ENCODE data around the gene EPN1. TPM values are rescaled to one million over a fixed set of nuclear protein-coding genes. Genes with fewer than 3 reads are reported as not detected.

EPN1 gene
- total and polyA plus RNA-seq, 2 of the 13 experiments (the other 11 are each of a cell fraction or from before 2014, with no cell fraction given): 28.9 to 31.7 TPM

- in situ Hi-C loops (cut with HindIII; ENCODE audit: extremely low pct_ligation_motif_present, low pct_unique_long_range_greater_than_20kb): no loop called here
- WGBS (ENCODE audit: low lambda C conversion rate): 95% methylated on average over 16 of the region's 16 CpGs
These were observed 14.0 kb upstream of the EPN1 start for GRCh38 chr19:55660991-55661390.

GRCh38 chr19:55661826-55662225 is 13.2 kb upstream of the EPN1 start:
- ChIA-PET POLR2A (no interaction called here), CTCF (ENCODE audit: low intra/inter-chr PET ratio, low total read pairs) (no interaction called here)
- Histone ChIP-seq H3K27ac (ENCODE audit: extremely low read length, insufficient read depth, low read length) (no peak overlapping the region), H3K4me3 (replicated peaks in 1 of 3; ENCODE audit: insufficient read depth in 1 of 3, low read depth in 2 of 3, low read length in 3 of 3) (no peak overlapping the region), H2AFZ (ENCODE audit: low read length) (no peak overlapping the region), H3K4me2 (ENCODE audit: low read depth, low read length) (no peak overlapping the region), H3K9ac (ENCODE audit: insufficient read depth, low read depth, low read length) (no peak overlapping the region), H3K36me3 (replicated peaks in 1 of 2; ENCODE audit: control insufficient read depth in 1 of 2, insufficient read depth in 2 of 2, low read length in 2 of 2) (peaks cover 47 to 71% of the 10 kb centered on the region in 2 experiments), H4K20me1 (ENCODE audit: insufficient read depth, low read length) (peaks cover 49% of the 10 kb centered on the region), H3K79me2 (ENCODE audit: insufficient read depth, low read length) (peaks cover 64% of the 10 kb centered on the region), H3K27me3 (ENCODE audit: control insufficient read depth in 1 of 2, insufficient read depth in 2 of 2, low read length in 2 of 2) (no peaks in the 10 kb centered on the region), H3K4me1 (ENCODE audit: insufficient read depth, low read length) (peaks cover 26% of the 10 kb centered on the region), H3K9me3 (ENCODE audit: low read length) (no peaks in the 10 kb centered on the region)
- no peak for ATAC-seq
- BruUV-seq (replicated peaks): no TSS peak
- in situ Hi-C loops (cut with HindIII; ENCODE audit: extremely low pct_ligation_motif_present, low pct_unique_long_range_greater_than_20kb) (no loop called here), intact Hi-C loops (cut with micrococcal nuclease; ENCODE audit: unreplicated experiment) (no loop called here)
- TF ChIP-seq ZNF792 (CRISPR knock-in tag; IDR thresholded peaks at IDR 0.05): no peak
- TF ChIP-seq ZBTB1 (CRISPR knock-in tag; IDR thresholded peaks at IDR 0.05; ENCODE audit: borderline replicate concordance): no peak
- TF ChIP-seq RBM22 (optimal IDR thresholded peaks at IDR 0.05; ENCODE audit: low read length): peak; percentile 75
- TF ChIP-seq ZNF543 (CRISPR knock-in tag; IDR thresholded peaks at IDR 0.05): no peak
- no peak for TF ChIP-seq ZNF225 (CRISPR knock-in tag; IDR thresholded peaks at IDR 0.05)
- no peak for TF ChIP-seq RAD51 (IDR thresholded peaks at IDR 0.05; ENCODE audit: borderline replicate concordance)
- TF ChIP-seq ATAD3A (CRISPR knock-in tag; IDR thresholded peaks at IDR 0.05): no peak
- TF ChIP-seq FOSL1 (CRISPR knock-in tag; IDR thresholded peaks at IDR 0.05; ENCODE audit: borderline replicate concordance): no peak
- no peak for FAIRE-seq
- 96% methylated on average over 7 of the region's 7 CpGs for WGBS (ENCODE audit: low lambda C conversion rate)
- no peak for DNase-seq (ENCODE audit: low spot score)

More at GRCh38 chr19:55660991-55661390, 14.0 kb upstream of the EPN1 start:
- H3K27ac ChIP-seq (ENCODE audit: extremely low read length, insufficient read depth, low read length): no peak overlapping the region
- intact Hi-C loops (cut with micrococcal nuclease; ENCODE audit: unreplicated experiment): no loop called here
- no peak overlapping the region for H2AFZ ChIP-seq (ENCODE audit: low read length)
- peaks cover 40 to 63% of the 10 kb centered on the region in 2 experiments for H3K36me3 ChIP-seq (replicated peaks in 1 of 2; ENCODE audit: control insufficient read depth in 1 of 2, insufficient read depth in 2 of 2, low read length in 2 of 2)
- ChIA-PET CTCF (ENCODE audit: low intra/inter-chr PET ratio, low total read pairs) (no interaction called here), POLR2A (no interaction called here)
- no peak overlapping the region for H3K4me3 ChIP-seq (replicated peaks in 1 of 3; ENCODE audit: insufficient read depth in 1 of 3, low read depth in 2 of 3, low read length in 3 of 3)
- H3K4me2 ChIP-seq (ENCODE audit: low read depth, low read length): no peak overlapping the region
- ATAC-seq (no peak), FAIRE-seq (no peak), DNase-seq (ENCODE audit: low spot score) (no peak)
- no peak for TF ChIP-seq SAP130 (CRISPR knock-in tag; IDR thresholded peaks at IDR 0.05; ENCODE audit: low read depth)
- TF ChIP-seq POLR2A (IDR thresholded peaks at IDR 0.05; ENCODE audit: insufficient read depth in 1 of 2, low read depth in 2 of 2, low read length in 2 of 2): 0 out of 4 replicates have a peak, but pooled peaks of 1 of the 2 experiments have one; percentile 18
- peaks cover 64% of the 10 kb centered on the region for H3K79me2 ChIP-seq (ENCODE audit: insufficient read depth, low read length)
- H3K27me3 ChIP-seq (ENCODE audit: control insufficient read depth in 1 of 2, insufficient read depth in 2 of 2, low read length in 2 of 2): no peaks in the 10 kb centered on the region; a peak in 1 of 5 replicates
- H3K9ac ChIP-seq (ENCODE audit: insufficient read depth, low read depth, low read length): no peak overlapping the region
- peaks cover 24% of the 10 kb centered on the region for H3K4me1 ChIP-seq (ENCODE audit: insufficient read depth, low read length)
- H4K20me1 ChIP-seq (ENCODE audit: insufficient read depth, low read length): peaks cover 49% of the 10 kb centered on the region
- BruUV-seq (replicated peaks): no TSS peak
- H3K9me3 ChIP-seq (ENCODE audit: low read length): no peaks in the 10 kb centered on the region
